Right renal pelvis (tissue), 4 donors: ENCODE measurements around the gene TGFB1I1. TPM values are rescaled to one million over a fixed set of nuclear protein-coding genes. Genes with fewer than 3 reads are reported as not detected.
A peak's percentile ranks its signal among the peaks of the same experiment; 100 is the strongest.
"Not testable (repeated sequence)": the region's sequence is repeated elsewhere in the genome, so short reads cannot be mapped to it uniquely, and the experiment has no call there.

Experiments
- DNase-seq, 4 donors: peaks; one replicate each; pipeline ENCODE4 v3.0.0-alpha.2; 2013; ENCODE audit warnings: low read depth in 4 of 4, low spot score in 3 of 4, missing footprints in 1 of 4
- polyA plus RNA-seq, 4 donors: library from polyadenylated mRNA; unstranded; fragments of 120-200 nt; gene quantifications; one replicate each; pipeline ENCODE4 v1.2.1, GENCODE V29; 2013; ENCODE audit not compliant: insufficient read length in 4 of 4

TGFB1I1 gene
- polyA plus RNA-seq, result 10 to 100 TPM; 43.0 to 49.6 (median 46.4) TPM

GRCh38 chr16:31471875-31472708, at the start of gene TGFB1I1:
TGFB1I1 (plus strand) TSS chr16:31472152; CDS start chr16:31472189, 37 bp downstream.
- DNase-seq, result no peak

- no peak for DNase-seq
Measured at GRCh38 chr16:31423241-31423640, 48.7 kb upstream of the TGFB1I1 start.

- DNase-seq, result no peak
Measured at GRCh38 chr16:31423801-31424200, 48.2 kb upstream of the TGFB1I1 start.

- peak; percentile 5 to 44 (median 31) for DNase-seq
Measured at GRCh38 chr16:31427441-31428278, 44.3 kb upstream of the TGFB1I1 start.

- DNase-seq, result no peak
Measured at GRCh38 chr16:31428279-31428597, 43.7 kb upstream of the TGFB1I1 start, which contains the start of gene COX6A2. COX6A2 (minus strand) TSS chr16:31428360; CDS start chr16:31428325, 35 bp downstream.

- no peak for DNase-seq
Measured at GRCh38 chr16:31428638-31429247, 43.2 kb upstream of the TGFB1I1 start.

- no peak for DNase-seq
Measured at GRCh38 chr16:31429314-31429713, 42.6 kb upstream of the TGFB1I1 start.

GRCh38 chr16:31429796-31430195, 42.2 kb upstream of the TGFB1I1 start:
- no peak for DNase-seq

GRCh38 chr16:31430380-31431052, 41.4 kb upstream of the TGFB1I1 start:
- no peak for DNase-seq

- no peak for DNase-seq
Measured at GRCh38 chr16:31435341-31436220, 36.4 kb upstream of the TGFB1I1 start.

- DNase-seq, result no peak
Measured at GRCh38 chr16:31436221-31437045, 35.5 kb upstream of the TGFB1I1 start.

- DNase-seq, result no peak
Measured at GRCh38 chr16:31438414-31438813, 33.5 kb upstream of the TGFB1I1 start.

GRCh38 chr16:31439023-31439422, 32.9 kb upstream of the TGFB1I1 start:
- not testable (repeated sequence) for DNase-seq

GRCh38 chr16:31439519-31439918, 32.4 kb upstream of the TGFB1I1 start:
- DNase-seq, result no peak

GRCh38 chr16:31440516-31441184, 31.3 kb upstream of the TGFB1I1 start:
- DNase-seq, result no peak

- DNase-seq, result no peak
Measured at GRCh38 chr16:31441956-31442355, 30.0 kb upstream of the TGFB1I1 start.

- DNase-seq, result not testable (repeated sequence)
Measured at GRCh38 chr16:31445931-31446330, 26.0 kb upstream of the TGFB1I1 start.

- no peak for DNase-seq
Measured at GRCh38 chr16:31451201-31451600, 20.8 kb upstream of the TGFB1I1 start.
